Hematopoietic multipotent progenitor cell treated with erythropoietin and hydrocortisone succinate and interleukin-3 and kit ligand, for 8 days (in vitro differentiated cells): ENCODE data around the gene XIRP1.
"Not testable (repeated sequence)": the region's sequence is repeated elsewhere in the genome, so short reads cannot be mapped to it uniquely, and the experiment has no call there.

ENCODE experiments used
- DNase-seq: peaks from one replicate; pipeline ENCODE4 v3.0.0-alpha.2; 2015

XIRP1 gene, protein sequence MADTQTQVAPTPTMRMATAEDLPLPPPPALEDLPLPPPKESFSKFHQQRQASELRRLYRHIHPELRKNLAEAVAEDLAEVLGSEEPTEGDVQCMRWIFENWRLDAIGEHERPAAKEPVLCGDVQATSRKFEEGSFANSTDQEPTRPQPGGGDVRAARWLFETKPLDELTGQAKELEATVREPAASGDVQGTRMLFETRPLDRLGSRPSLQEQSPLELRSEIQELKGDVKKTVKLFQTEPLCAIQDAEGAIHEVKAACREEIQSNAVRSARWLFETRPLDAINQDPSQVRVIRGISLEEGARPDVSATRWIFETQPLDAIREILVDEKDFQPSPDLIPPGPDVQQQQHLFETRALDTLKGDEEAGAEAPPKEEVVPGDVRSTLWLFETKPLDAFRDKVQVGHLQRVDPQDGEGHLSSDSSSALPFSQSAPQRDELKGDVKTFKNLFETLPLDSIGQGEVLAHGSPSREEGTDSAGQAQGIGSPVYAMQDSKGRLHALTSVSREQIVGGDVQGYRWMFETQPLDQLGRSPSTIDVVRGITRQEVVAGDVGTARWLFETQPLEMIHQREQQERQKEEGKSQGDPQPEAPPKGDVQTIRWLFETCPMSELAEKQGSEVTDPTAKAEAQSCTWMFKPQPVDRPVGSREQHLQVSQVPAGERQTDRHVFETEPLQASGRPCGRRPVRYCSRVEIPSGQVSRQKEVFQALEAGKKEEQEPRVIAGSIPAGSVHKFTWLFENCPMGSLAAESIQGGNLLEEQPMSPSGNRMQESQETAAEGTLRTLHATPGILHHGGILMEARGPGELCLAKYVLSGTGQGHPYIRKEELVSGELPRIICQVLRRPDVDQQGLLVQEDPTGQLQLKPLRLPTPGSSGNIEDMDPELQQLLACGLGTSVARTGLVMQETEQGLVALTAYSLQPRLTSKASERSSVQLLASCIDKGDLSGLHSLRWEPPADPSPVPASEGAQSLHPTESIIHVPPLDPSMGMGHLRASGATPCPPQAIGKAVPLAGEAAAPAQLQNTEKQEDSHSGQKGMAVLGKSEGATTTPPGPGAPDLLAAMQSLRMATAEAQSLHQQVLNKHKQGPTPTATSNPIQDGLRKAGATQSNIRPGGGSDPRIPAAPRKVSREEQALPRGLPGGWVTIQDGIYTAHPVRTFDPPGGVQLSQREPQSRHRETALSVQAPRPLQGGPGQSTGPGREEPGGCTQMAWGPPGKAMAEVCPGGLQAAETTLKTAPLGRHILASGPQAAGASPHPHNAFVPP (N-terminal part only)

DNA sequence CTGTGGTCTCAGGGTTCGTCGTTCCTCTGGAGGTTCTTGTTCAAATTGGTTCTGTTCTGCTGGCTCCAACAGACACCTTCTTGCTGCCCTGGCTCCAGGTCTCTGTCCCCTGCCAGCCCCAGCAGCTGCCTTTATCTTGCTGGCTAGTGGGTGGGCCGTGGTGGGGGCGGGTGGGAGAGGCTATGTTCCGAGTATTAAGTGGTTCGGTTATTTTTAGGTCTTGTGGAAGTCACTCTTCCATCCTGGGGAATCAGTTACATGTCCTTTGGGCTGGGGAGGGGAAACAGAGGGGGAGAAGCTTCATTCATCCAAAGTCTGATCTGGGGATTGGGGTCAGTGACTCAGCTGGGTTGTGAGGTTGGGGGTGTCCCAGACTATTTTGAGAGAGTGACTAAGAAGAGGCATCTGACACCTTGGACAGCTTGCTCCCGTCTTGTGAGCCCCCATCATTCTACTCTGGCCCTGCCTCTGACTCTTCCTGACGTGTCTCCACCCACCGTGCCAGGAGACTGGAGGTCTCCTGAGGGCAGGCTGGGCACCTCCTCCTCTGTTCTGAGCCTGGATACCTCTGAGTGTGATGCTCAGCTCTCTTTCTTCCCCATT, at the start of gene XIRP1:
XIRP1 (minus strand) TSS at position 106 of the 603 bp plus-strand sequence. CDS start 3,150 bp downstream, outside the sequence.
- DNase-seq = no peak

DNA sequence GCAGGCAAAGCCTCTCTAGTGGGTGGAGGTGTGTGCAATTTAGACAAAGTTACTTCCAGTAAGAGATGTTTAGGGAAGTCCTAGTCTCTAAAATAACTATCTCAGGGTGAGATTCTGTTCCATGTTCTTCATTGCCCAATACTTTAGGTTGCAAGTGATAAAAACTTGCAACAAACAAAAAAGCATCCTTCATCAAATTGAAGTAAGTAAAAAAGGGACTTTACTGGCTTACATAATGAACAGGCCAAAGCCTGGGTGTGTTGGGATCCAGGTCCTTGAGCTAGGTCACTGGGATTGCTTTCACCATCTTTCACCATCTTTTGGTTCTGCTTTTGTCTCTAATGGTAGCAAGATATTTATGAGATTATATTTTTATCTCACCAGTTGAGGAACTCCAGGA, 49.2 kb upstream of the XIRP1 start:
- no peak for DNase-seq

DNA sequence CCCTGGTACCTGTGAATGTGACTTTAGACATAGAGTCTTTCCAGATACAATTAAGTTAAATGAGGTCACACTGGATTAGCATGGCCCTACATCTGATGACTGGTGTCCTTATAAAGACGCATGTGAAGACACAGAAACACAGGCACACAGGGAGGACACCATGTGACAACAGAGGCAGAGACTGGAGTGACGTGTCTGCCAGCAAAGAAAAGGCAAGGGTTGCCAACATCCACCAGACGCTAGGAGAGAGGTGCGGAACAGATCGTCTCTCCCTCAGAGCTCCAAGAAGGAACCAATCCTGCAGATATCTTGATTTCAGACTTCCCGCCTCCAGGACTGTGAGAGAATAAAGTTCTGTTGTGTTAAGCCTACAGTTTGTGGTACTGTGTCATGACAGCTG, 44.6 kb upstream of the XIRP1 start:
- DNase-seq = no peak

DNA sequence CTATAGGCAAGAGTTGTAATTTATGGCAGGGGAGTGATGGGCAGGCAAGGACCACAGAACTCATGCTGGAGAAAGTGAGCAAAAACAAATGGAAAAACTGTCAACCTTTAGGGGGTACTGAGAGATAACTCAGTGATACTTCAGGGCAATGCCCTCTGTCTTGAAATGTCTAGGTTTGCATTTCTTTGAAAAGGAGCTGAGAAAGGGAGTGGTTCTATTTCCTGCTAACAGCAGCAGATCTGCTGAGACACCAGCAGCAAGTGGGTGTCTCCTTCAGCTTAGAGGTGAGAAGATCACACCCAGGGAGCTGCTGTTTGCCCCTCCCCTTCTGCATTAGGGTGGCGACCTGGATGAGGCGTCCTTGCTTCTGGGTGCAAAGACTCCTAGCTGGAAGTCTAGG, 42.3 kb upstream of the XIRP1 start:
- peak; percentile 55 for DNase-seq

DNA sequence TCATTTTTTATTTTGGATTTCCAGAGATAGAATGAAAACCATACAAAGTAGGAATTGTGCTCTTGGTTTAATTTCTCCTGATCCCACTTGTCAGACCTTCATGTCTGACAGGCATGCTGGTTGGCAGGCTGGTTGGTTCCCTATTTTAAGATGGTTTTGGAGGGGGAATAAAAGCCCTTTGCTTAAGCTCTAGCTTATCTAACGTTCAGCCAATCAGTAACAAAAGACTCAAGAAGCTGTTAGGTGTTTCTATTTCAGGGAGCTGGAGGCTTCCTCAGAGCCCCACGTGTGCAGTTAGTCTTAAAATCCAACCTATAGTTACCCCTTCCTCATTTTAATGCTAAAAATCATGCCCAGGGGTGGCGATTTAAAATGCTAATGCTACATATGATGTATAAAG, 40.5 kb upstream of the XIRP1 start:
- DNase-seq = no peak

DNA sequence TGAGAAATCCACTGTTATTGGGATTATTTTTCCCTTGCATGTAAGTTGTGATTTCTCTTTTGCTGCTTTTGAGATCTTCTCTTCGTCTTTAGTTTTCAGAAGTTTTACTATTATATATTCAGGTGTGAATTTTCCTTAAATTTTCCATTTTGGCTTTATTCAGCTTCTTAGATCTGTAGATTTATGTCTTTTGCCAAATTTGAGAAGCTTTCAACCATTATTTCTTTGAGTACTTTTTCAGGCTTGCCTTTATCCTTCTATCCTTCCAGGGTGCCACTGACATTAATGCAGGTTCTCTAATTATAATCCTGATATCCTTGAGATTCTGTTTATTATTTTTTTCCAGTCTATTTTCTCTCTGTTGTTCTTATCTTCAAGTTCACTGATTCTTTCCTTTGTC, 38.1 kb upstream of the XIRP1 start:
- DNase-seq = no peak

DNA sequence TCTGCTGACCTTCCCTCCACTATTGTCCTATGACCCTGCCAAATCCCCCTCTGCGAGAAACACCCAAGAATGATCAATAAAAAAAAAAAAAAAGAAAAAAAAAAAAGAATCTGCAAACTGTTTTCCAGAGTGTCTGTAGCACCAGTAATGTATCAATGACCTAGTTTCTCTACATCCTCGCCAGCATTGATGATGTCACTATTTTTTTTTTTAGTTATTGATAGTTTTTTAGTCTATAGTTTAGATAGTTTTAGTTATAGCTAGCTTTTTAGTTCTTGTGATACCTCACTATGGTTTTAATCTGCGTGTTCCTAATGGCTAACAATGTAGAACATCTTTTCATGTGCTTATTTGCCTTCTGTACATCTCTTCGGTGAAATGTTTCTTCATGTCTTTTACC, 36.1 kb upstream of the XIRP1 start:
- DNase-seq = no peak

DNA sequence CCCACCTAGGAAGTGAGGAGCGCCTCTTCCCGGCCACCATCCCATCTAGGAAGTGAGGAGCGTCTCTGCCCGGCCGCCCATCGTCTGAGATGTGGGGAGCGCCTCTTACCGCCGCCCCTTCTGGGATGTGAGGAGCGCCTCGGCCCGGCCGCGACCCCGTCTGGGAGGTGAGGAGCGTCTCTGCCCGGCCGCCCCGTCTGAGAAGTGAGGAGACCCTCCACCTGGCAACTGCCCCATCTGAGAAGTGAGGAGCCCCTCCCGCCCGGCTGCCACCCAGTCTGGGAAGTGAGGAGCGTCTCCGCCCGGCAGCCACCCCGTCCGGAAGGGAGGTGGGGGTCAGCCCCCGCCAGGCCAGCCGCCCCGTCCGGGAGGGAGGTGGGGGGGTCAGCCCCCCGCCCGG, 35.2 kb upstream of the XIRP1 start:
- DNase-seq = not testable (repeated sequence)

DNA sequence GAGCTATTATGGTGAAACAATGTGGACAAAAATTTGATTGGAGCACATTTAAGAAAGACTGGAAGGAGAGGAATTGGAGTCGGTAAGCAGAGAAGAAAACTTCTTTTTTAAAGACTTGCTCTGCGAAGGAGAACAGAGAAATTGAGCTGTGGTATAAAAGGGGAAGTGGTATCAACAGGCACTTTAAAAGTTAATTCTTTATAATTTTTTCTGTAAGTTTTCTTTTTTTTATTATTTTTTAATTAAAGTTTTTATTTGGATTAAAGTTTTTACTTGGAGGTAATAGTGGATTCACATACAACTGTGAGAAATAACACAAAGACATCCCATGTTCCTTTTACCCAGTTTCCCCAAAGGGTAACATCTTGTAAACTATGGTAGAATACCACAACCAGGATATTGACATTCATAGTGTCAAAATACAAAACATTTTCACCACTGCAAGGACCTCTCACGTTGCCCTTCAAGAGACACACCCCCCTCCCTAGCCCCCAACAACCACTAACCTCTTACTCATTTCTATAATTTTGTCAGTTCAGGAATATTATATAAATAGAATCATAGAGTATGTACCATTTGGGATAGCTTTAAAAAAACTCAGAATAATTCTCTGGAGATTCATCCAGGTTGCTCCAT, 33.8 kb upstream of the XIRP1 start:
- DNase-seq = no peak

DNA sequence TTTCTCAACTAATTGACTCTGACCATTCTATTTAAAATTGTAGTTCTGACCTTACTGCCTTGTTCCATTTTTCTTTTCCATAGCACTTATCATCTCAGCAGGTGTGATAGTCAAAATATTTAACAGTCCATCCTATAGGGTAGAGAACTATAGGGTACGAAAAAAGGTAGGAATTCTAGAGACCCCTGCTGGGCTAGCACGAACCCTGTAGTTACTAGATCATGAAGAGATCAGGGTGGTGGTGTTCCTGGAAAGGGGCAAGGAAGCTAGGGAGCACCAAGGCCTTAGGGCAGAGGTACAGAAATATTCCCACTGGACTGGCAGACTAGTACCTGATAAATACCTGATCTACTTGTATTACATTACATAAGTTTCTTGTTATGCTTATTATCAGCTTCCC, 31.9 kb upstream of the XIRP1 start:
- no peak for DNase-seq

DNA sequence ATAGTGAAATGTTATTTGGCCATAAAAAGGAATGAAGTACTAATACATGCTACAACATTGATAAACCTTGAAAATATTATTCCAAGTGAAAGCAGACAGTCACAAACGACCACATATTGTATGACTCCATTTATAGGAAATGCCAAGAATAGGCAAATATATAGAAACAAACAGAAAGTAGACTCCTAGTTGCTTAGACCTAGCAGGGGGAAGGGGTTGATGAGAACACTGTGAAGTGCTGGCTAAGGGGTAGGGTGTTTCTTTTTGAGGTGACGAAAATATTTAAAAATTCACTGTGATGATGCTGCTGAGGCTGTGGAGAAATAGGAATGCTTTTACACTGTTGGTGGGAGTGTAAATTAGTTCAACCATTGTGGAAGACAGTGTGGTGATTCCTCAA, 30.5 kb upstream of the XIRP1 start:
- no peak for DNase-seq

DNA sequence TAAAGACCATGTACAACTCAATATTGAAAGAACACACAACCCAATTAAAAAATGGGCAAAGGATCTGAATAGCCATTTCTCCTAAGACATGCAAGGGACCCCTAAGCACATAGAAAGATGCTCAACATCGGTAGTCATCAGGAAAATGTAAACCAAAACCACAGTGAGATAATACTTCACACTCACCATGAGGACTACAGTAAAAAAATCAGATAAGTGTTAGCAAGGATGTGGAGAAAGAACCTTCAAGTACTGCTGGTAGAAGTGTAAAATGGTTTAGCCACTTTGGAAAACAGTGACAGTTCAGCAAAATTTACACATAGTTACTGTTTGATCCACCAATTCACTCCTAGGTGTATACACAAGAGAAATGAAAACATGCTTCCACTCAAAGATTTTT, 30.1 kb upstream of the XIRP1 start:
- DNase-seq = no peak

DNA sequence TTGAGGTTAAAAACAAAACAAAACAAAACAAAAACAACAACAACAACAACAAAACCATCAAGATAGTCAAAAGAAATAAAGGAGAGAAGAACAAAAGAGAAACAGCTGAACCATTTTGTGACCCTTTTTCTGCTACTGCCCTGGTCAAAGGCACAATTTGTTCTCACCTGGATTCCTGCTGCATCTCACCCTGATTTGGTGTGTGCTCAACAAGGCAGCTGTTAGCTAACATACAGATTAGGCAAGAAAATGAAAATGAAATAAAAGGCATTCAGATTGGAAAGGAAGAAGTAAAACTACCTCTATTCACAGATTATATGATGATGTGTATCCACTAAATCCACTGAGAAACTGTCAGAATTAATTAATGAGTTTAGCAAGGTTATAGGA, 28.7 kb upstream of the XIRP1 start:
- no peak for DNase-seq

DNA sequence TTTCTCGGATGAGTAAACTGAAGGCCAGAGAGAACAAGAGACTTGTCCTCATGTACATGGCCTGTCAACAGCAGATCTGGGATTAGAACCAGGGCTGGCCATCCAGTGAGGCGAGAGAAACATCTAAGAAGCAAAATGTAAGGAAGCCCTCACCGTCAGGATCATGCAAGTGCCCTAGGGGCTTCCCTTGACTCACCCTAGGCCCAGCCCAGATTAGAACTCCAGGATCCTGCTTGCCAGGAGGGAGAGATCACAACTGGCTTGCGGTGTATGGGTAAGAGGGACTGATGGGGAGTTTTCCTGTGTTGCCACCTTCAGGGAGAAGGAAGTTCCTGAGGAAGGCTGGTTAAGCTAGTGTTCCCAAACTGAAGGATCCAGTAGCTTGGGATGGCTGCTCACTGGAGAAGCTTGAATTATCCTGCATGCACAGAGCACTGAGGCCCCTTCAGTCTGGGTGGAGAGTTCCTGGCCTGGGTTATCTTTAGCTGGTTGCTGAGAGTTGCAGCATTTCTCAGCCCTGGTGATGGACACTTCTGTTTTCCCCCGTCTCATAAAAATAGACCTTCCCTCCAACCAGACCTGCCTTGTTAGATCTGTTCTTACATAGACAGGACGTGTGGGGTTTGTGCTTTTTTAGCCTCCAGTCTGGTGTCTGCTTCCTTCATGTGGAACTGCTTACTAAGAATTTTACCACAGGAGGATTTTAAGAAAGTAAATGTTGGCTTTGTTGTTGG, 28.2 kb upstream of the XIRP1 start:
- DNase-seq = no peak

DNA sequence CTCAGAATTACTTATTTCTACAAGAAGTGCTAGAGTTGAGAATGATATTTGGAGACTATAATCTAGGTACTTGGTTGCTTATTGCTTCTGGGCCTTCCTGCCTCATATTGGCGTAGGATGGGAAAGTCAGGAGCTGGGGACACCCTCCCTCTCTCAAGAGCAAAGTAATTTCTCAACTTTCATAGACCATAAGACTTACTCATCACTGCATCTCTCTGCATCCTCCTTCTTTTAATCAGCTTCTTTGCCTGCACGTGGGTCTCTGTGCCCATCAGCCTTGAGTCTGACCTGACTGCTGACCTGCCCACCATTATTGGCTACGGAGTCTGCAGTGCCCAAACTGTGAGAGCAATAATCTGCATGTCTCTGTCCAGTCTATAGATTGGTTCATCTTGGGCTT, 27.3 kb upstream of the XIRP1 start:
- DNase-seq = no peak

DNA sequence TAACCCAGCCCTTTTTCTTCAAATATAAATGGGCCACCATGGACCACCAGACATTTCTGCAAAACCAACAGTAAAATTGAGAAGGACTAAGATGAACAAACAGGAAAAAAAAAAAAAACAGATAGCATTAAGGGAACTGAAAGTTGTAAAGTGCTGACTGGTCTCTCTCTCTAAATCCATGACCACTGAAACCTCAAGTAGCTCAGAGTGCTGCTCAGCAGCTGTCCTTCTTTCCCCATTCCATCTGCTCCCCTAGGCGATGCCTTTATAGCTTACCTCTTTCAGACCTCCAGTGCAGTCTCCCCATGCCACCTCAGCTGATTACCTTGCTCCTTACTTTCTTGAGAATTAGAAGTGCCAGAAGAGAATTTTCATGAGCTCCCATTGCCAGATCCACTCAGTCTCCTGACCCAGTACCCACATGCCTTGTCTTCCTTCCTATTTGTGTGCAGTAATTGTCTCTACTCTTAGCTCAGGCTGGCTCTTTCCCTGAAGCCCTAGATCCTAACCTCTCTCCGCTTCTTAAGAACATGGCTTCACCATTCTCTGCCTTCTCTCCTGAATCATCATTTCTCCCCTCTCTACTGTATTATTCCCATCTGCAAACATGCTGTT, 23.9 kb upstream of the XIRP1 start:
- no peak for DNase-seq

DNA sequence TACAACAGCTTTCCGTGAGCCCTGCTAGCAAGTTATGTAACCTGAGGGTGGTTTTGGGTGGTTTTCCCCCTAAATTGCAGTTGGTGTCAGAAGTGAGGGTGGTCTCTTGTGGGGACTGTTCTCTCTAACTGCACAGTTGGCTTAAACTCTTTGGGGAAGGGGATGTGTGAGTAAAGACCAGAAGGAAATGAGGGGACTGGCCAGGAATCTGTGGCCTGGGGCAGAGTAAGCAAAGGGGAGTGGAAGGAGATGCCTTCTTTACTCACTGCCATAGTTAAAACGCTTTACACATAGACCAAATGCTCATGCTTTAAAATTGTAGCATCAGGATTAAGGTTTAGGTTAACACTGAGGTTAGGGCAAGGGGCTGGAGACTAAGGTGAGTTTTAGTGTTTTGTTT, 21.2 kb upstream of the XIRP1 start:
- DNase-seq = no peak

DNA sequence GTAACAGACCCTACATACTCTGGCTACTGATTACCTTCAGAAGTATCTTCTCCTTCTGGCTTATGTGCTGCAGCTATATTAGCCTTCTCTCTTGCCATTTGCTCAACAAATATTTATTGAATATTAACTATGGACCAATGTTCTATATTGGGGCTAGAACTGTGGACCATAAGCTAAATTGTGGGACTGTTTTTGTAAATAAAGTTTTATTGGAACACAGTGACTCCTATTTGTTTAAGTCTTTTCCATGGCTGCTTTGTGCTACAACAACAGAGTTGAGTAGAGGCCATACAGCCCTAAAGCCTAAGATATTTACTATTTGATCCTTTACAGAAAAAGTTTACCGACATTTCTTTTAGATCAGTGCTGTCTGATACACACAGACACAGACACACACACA, 20.3 kb upstream of the XIRP1 start:
- DNase-seq = no peak

DNA sequence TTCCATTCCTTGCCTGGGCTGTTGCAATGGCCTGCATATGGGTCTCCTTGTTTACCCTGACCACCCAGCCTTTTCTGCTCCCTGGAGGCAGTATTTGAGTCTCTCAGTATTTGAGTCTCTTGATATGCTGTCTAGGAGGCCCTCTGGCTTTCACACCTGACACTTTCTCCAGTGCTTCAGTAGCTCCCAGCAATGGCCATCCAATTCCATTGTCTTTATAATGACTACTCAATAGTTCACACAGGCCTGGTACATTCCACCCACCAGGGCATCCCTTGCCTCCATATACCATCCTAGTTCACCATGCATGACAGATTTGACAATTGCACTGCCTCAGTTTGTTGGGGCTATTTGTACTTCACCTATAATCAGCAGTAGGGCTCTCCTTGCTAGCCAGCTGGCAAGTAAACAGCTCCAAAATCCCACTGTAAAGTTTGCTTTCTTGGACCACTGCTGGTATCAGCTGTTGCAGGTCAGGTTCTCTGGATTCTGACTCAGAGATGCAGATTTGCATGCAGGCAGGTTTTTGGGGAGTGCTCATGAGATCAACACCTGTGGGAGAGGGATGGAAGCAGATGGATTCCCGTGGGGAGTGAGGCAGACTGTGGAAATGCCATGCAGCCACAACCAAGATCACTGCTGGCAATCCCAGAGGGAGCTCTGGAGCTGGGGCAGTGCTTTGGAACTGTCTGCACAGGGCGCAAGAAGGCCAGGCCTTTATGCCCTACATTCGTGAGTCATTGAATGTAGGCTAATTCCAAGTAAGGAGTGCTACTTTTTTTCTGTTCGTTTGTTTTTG, 19.1 kb upstream of the XIRP1 start:
- no peak for DNase-seq

DNA sequence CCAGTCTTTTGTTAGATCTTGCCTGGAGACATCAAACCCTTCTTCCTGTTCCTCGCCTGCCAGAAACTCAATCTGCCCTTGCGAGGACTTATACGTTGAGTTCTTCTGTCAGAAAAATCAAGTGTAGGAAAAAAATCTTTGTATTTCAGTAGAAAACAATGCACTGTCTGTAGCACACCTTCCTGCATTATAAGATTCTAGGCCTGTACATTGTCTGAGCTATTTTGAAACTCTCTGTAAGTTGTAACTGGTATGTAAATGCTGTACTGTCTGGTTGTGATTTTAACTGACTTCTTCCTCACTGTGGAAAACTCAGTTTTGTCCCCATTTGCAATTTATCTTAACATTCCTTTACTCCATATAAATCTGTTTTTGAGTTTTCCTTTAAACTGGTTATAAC, 17.7 kb upstream of the XIRP1 start:
- DNase-seq = no peak
